B cell (primary cell): ENCODE results near the gene CETN3. TPM values are rescaled to one million over a fixed set of nuclear protein-coding genes. Genes with fewer than 3 reads are reported as not detected.

Experiments used
- ATAC-seq: fragments of 200-7000 bp; cut with Tn5 transposase; one replicate; pipeline ENCODE4 v1.10.0; 2021; ENCODE audit warnings: low read depth, mild to moderate bottlenecking, moderate number of reproducible peaks, moderate library complexity
- CTCF ChIA-PET: fragments of 350-600 bp; sonication (Branson Sonifier 250); formaldehyde crosslinking; loops from one replicate; lab custom pipeline; 2021; ENCODE audit warnings: antibody characterized with exemption, inconsistent platforms; lab: Charles Lee
- POLR2A ChIA-PET: fragments of 350-600 bp; sonication (Branson Sonifier 250); formaldehyde crosslinking; loops from one replicate; lab custom pipeline; 2021; ENCODE audit warnings: antibody characterized with exemption; lab: Charles Lee
- DNase-seq: peaks from one replicate; pipeline ENCODE4 v3.0.0; 2013
- H2AFZ ChIP-seq: 2 replicates; pipeline ENCODE4 v1.6.1; 2012; ENCODE audit warnings: mild to moderate bottlenecking, low read depth, low read length; ENCODE audit not compliant: insufficient read depth, poor library complexity, severe bottlenecking
- H3K27ac ChIP-seq, 2 donors: 1 replicate in 1 of 2; 2 replicates in 1 of 2; pipeline ENCODE4 v1.5.1; 2012 to 2013; ENCODE audit warnings: low read length in 2 of 2, mild to moderate bottlenecking in 2 of 2, moderate library complexity in 1 of 2
- H3K27me3 ChIP-seq, 4 experiments: fragments of 200-600 bp in 1 of 4; sonication (generic) in 1 of 4; replicated peaks in 1 of 4; 1 replicate in 2 of 4; 2 replicates in 2 of 4; pipeline versions ENCODE4 v1.6.1 to v1.7.0; 2013 to 2016; ENCODE audit warnings: low read length in 3 of 4, mild to moderate bottlenecking in 2 of 4, mixed read lengths in 1 of 4, moderate library complexity in 1 of 4; ENCODE audit not compliant: insufficient read depth in 4 of 4, control insufficient read depth in 3 of 4; ENCODE audit errors: control extremely low read depth in 1 of 4
- H3K36me3 ChIP-seq, 2 experiments: replicated peaks in 1 of 2; 1 replicate in 1 of 2; 2 replicates in 1 of 2; pipeline versions ENCODE4 v1.6.1 to v1.7.1; 2013; ENCODE audit warnings: low read length in 1 of 2; ENCODE audit not compliant: insufficient read depth in 2 of 2, control insufficient read depth in 1 of 2; ENCODE audit errors: control extremely low read depth in 1 of 2, extremely low read depth in 1 of 2
- H3K4me1 ChIP-seq, 2 donors: fragments of 200-600 bp in 1 of 2; sonication (generic) in 1 of 2; 1 replicate in 1 of 2; 2 replicates in 1 of 2; pipeline versions ENCODE4 v1.5.1 to v1.6.1; 2013 to 2017; ENCODE audit warnings: low read length in 2 of 2; ENCODE audit not compliant: control insufficient read depth in 2 of 2, insufficient read depth in 2 of 2
- H3K4me2 ChIP-seq: replicated peaks from 2 replicates; pipeline ENCODE3; 2012; ENCODE audit warnings: mild to moderate bottlenecking, low read depth, low read length; ENCODE audit not compliant: poor library complexity, severe bottlenecking
- H3K4me3 ChIP-seq, 5 experiments: fragments of 200-600 bp in 1 of 5; sonication (generic) in 1 of 5; 1 replicate in 3 of 5; 2 replicates in 2 of 5; pipeline versions ENCODE4 v1.5.1 to v1.7.0; 2011 to 2016; ENCODE audit warnings: low read length in 4 of 5, mild to moderate bottlenecking in 4 of 5, low read depth in 2 of 5, control low read depth in 1 of 5, moderate library complexity in 1 of 5; ENCODE audit not compliant: insufficient read depth in 1 of 5; ENCODE audit errors: control extremely low read depth in 1 of 5, extremely low read depth in 1 of 5
- H3K79me2 ChIP-seq: fragments of 200-600 bp; sonication (generic); one replicate; pipeline ENCODE4 v1.6.0; 2016; ENCODE audit warnings: low read length; ENCODE audit not compliant: control insufficient read depth, insufficient read depth
- H3K9ac ChIP-seq: fragments of 200-600 bp; sonication (generic); 2 replicates; pipeline ENCODE4 v1.6.1; 2017; ENCODE audit warnings: mild to moderate bottlenecking, low read length, moderate library complexity
- H3K9me3 ChIP-seq, 3 donors: one replicate each; pipeline versions ENCODE4 v1.6.1 to v1.7.1; 2013; ENCODE audit warnings: low read length in 2 of 3; ENCODE audit not compliant: control insufficient read depth in 2 of 3, insufficient read depth in 1 of 3; ENCODE audit errors: control extremely low read depth in 1 of 3
- H4K20me1 ChIP-seq: 2 replicates; pipeline ENCODE4 v1.6.0; 2012; ENCODE audit warnings: mild to moderate bottlenecking, low read length; ENCODE audit not compliant: insufficient read depth, control insufficient read depth, poor library complexity, severe bottlenecking
- H3K27ac Mint-ChIP-seq: one replicate; pipeline ENCODE4 v1.8.0; 2021; ENCODE audit warnings: mixed read lengths
- H3K27me3 Mint-ChIP-seq: one replicate; pipeline ENCODE4 v1.8.0; 2021; ENCODE audit warnings: mixed read lengths
- H3K4me1 Mint-ChIP-seq: one replicate; pipeline ENCODE4 v1.8.0; 2021; ENCODE audit warnings: mixed read lengths
- H3K4me3 Mint-ChIP-seq: one replicate; pipeline ENCODE4 v1.8.0; 2021; ENCODE audit warnings: mixed read lengths
- H3K9me3 Mint-ChIP-seq: one replicate; pipeline ENCODE4 v1.8.0; 2022; ENCODE audit warnings: mixed read lengths; ENCODE audit not compliant: insufficient read depth
- EZH2 ChIP-seq: IDR thresholded peaks from 2 replicates; pipeline ENCODE4 v1.6.1; 2012; ENCODE audit warnings: borderline replicate concordance, low read depth, mild to moderate bottlenecking, moderate library complexity, low read length; ENCODE audit not compliant: insufficient read depth, poor library complexity, severe bottlenecking
- WGBS: methylation state at CpG from one replicate; pipeline ENCODE4 v1.1.5; 2013; ENCODE audit warnings: missing lambda C conversion rate; ENCODE audit not compliant: insufficient coverage; 5-methylcytosine and 5-hydroxymethylcytosine counted together
- intact Hi-C: fragments of 100-400 bp; cut with micrococcal nuclease; formaldehyde crosslinking; loops from one replicate; pipeline ENCODE4 v1.10.0; 2022
- polyA plus RNA-seq: library from polyadenylated mRNA; depleted of rRNA; stranded (reverse); fragments of >200 nt; gene quantifications from 2 replicates; pipeline ENCODE4 v1.2.3, GENCODE V29; 2012
- total RNA-seq, 2 donors: library from RNA; stranded (reverse); fragments of 120-200 nt in 1 of 2; gene quantifications; 1 replicate in 1 of 2; 2 replicates in 1 of 2; pipeline versions ENCODE4 v1.2.3 to v1.2.4, GENCODE V29; 2013 to 2022
- TF ChIP-seq, protein P1 (sequence below): fragments of 200-600 bp; IDR thresholded peaks from one replicate; pipeline ENCODE4 v1.8.0; 2022; ENCODE audit warnings: antibody characterized with exemption, mild to moderate bottlenecking

The CETN3 gene
- total and polyA plus RNA-seq, 2 donors (not counting 1 experiment from before 2014, with no cell fraction given), result 1.5 to 18.0 TPM

DNA sequence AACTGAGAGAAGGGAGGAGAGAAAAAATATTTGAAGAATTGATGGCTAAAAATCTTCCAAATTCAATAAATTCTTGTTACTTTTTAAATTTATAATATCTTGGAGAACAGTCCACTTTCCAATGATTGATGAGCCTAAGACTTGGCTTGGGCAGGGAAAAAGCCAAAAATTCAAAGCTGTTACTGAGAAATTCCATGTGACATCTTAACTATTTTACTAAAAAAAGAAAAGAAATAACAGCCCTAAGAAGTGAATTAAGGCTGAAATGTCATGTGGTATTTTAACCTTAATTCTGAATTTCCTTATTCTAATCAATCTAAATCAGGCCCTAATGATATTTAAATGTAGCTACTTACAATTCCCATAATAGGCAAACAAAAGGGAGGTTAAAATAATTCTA lies 53.4 kb downstream of the CETN3 start:
- no peaks in the 10 kb centered on the region for H3K9me3 Mint-ChIP-seq
- H3K9ac ChIP-seq, result no peak overlapping the region
- ChIA-PET POLR2A (no interaction called here), CTCF (interaction anchor here (1.3 kb wide), 1 partner anchor 427 kb away, joined by 3 read pairs; no protein-coding TSS in a partner anchor)
- no peaks in the 10 kb centered on the region for H3K36me3 ChIP-seq
- no peaks in the 10 kb centered on the region for H3K79me2 ChIP-seq
- no peaks in the 10 kb centered on the region for H3K4me1 Mint-ChIP-seq
- H3K27ac ChIP-seq, result no peak overlapping the region
- no peak for ATAC-seq
- no peak overlapping the region for H2AFZ ChIP-seq
- no peak for DNase-seq
- H4K20me1 ChIP-seq, result no peaks in the 10 kb centered on the region
- intact Hi-C loops, result no loop called here
- TF ChIP-seq, protein P1, sequence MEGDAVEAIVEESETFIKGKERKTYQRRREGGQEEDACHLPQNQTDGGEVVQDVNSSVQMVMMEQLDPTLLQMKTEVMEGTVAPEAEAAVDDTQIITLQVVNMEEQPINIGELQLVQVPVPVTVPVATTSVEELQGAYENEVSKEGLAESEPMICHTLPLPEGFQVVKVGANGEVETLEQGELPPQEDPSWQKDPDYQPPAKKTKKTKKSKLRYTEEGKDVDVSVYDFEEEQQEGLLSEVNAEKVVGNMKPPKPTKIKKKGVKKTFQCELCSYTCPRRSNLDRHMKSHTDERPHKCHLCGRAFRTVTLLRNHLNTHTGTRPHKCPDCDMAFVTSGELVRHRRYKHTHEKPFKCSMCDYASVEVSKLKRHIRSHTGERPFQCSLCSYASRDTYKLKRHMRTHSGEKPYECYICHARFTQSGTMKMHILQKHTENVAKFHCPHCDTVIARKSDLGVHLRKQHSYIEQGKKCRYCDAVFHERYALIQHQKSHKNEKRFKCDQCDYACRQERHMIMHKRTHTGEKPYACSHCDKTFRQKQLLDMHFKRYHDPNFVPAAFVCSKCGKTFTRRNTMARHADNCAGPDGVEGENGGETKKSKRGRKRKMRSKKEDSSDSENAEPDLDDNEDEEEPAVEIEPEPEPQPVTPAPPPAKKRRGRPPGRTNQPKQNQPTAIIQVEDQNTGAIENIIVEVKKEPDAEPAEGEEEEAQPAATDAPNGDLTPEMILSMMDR, result no peak
- TF ChIP-seq EZH2, result no peak
- peaks cover 19% of the 10 kb centered on the region for H3K27me3 Mint-ChIP-seq
- no peak overlapping the region for H3K4me3 ChIP-seq
- H3K27me3 ChIP-seq, result no peaks in the 10 kb centered on the region
- no peak overlapping the region for H3K4me2 ChIP-seq
- peaks cover 0 to 2% (median 0%) of the 10 kb centered on the region in 3 donors for H3K9me3 ChIP-seq
- H3K4me3 Mint-ChIP-seq, result no peak overlapping the region
- no peak overlapping the region for H3K27ac Mint-ChIP-seq
- H3K4me1 ChIP-seq, result no peaks in the 10 kb centered on the region

DNA sequence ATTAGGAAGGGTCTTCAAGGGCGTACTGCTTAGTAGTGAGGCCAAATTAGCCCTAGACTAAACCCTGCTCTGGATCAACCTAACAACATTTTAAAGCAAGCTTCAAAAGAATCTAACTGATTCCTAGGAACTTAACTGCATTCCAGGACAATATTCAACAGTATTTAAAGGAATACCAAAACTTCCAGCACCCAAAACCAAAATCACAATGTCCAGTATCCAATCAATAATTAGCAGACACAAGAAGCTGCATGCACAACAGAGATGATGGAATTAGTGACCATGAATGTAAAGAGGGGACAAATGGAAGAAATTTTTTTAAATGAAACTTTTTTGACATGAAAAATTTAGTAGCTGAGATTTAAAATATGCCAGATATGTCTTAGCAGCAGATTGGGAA lies 53.9 kb downstream of the CETN3 start:
- H3K9me3 Mint-ChIP-seq, result no peaks in the 10 kb centered on the region
- intact Hi-C loops, result no loop called here
- Histone ChIP-seq H3K27ac (no peak overlapping the region), H3K79me2 (no peaks in the 10 kb centered on the region), H3K9ac (no peak overlapping the region), H2AFZ (no peak overlapping the region), H3K36me3 (no peaks in the 10 kb centered on the region), H3K27me3 (no peaks in the 10 kb centered on the region), H3K4me1 (no peaks in the 10 kb centered on the region), H3K4me2 (no peak overlapping the region), H3K9me3 (peaks cover 0 to 2% (median 0%) of the 10 kb centered on the region in 3 donors), H3K4me3 (no peak overlapping the region), H4K20me1 (no peaks in the 10 kb centered on the region)
- TF ChIP-seq, protein P1, result no peak
- TF ChIP-seq EZH2, result no peak
- CTCF ChIA-PET, result interaction anchor here (1.3 kb wide), 1 partner anchor 428 kb away, joined by 3 read pairs; no protein-coding TSS in a partner anchor
- POLR2A ChIA-PET, result no interaction called here
- no peak overlapping the region for H3K27ac Mint-ChIP-seq
- 100% methylated on average over 1 of the region's 1 CpG for WGBS
- ATAC-seq (no peak), DNase-seq (no peak)
- H3K27me3 Mint-ChIP-seq, result peaks cover 20% of the 10 kb centered on the region
- H3K4me1 Mint-ChIP-seq, result no peaks in the 10 kb centered on the region
- H3K4me3 Mint-ChIP-seq, result no peak overlapping the region
